GM12872 (cell line): ENCODE results near the gene LINC00305.
A peak's percentile ranks its signal among the peaks of the same experiment; 100 is the strongest.

ENCODE experiments used
- CTCF ChIP-seq: IDR thresholded peaks from 3 replicates; pipeline ENCODE4 v1.5.1; 2011; ENCODE audit warnings: low read depth, mild to moderate bottlenecking, low read length, moderate library complexity; ENCODE audit not compliant: insufficient read depth

LINC00305 gene

GRCh38 chr18:64116571-64117175 is 32.2 kb downstream of the LINC00305 start:
- no peak for TF ChIP-seq CTCF

- no peak for TF ChIP-seq CTCF
Measured at GRCh38 chr18:64115881-64116280, 33.0 kb downstream of the LINC00305 start.

- TF ChIP-seq CTCF = no peak
Measured at GRCh38 chr18:64111950-64112349, 36.9 kb downstream of the LINC00305 start.

DNA sequence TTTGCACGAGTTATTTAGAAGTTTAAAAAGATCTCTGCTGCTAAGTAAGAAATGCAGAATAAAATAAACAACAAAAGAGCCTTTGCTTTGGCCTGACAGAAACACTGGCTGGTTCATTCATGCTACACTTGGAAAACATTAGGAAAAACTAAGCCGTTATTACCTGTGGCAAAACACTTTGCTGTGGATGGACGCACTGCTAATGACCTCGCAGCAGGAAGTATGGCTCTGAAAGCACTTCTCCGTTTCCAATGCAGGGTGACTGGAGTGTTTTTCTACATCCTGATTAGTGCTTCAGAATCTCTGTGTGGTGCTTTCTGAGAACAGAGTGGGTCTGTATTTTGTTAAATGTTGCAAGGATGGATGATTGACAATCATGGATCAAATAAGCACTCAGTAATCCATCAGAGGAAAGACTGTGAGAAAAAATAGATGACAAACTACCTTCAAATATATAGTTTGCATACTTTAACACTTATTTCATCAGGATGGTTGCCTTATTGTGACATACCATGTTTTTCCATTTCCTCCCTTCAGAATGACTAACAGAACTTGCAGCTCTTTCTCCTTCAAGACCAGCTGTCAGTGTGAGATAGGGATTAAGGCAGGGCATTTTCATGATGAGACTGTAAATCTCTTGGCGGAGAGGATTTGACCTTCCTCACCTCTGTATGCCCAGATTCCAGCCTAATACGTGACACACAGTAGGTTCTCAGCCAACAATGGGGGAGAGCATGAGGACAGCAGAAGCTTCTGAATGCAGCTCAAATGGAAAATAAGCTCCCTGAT is 38.0 kb downstream of the LINC00305 start:
- no peak for TF ChIP-seq CTCF

- TF ChIP-seq CTCF = peak; percentile 53
Measured at GRCh38 chr18:64103986-64104385, 44.9 kb downstream of the LINC00305 start.

DNA sequence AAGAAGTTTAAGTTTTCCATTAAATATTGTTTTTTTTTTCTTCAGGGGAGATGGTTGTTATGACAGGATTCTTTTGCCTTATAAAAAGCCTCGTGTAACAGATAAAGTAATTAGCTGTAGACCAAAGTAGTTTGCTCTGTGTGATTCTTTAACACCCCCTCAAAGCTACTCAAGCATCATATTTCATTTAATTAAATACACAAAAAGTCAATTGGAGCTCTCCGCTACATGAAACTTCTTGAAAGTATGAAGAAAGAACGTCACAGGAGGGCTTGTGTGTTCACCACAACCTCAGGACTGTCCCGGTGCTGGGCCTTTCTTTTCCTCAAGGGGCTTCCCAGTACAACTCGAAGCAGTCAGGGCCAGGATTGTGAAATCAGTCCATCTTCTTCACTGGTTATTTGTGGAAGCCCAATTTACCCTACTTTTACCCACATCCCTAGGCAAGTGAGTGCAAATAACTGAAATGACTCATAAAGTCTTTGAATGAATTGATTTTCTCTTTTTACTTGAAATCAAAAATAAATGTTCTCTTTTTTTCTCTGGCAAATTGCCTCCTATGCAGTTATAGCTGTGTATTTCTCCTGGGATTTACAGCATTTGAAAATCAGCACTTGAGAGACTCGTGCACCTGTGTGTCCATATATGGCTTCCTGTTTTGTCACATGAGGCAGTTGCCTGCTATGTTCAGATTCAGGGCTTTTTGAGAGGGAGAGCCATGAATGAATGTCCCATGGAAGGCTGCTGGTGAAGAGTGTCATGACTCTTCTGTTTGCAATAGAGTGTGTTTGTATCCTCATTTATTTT is 48.6 kb downstream of the LINC00305 start:
- TF ChIP-seq CTCF = no peak

DNA sequence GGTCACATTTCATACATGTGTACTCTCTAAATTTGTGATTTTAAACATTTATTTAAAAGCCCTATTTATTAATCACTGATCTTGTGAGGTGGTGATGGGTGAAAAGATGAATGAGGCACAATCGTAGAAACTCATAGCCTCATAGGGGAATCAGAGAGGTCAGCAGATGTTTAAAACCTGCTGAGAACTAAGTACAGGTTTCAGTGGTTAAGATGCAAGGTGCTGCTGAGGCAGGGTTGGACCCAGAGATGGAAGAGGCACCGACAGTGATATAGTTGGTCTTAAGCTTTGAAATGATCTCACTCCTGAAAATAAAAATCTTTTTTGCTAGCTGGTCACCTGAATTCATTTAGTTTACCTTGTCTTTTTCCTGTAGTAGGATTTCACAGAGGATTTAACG is 49.6 kb downstream of the LINC00305 start:
- no peak for TF ChIP-seq CTCF
